Measurements from ENCODE around the gene MED27. TPM values are rescaled to one million over a fixed set of nuclear protein-coding genes. Genes with fewer than 3 reads are reported as not detected.

The MED27 gene
- total and polyA plus RNA-seq, 7 experiments from 2014 or later: 11.5 to 44.2 (median 25.7) TPM

- H3K9me3 ChIP-seq (ENCODE audit: control insufficient read depth in 2 of 3, low read length in 3 of 3): no peaks in the 10 kb centered on the region
- ATAC-seq (no peak), DNase-seq (no peak)
- peaks cover 0 to 26% (median 0%) of the 10 kb centered on the region in 3 experiments for H3K36me3 ChIP-seq (ENCODE audit: control insufficient read depth in 2 of 3, insufficient read depth in 3 of 3, low read length in 3 of 3)
- no peak overlapping the region for H3K27ac ChIP-seq (ENCODE audit: low read depth, low read length)
- Mint-ChIP-seq H3K27ac (no peak overlapping the region), H3K36me3 (peaks cover 0 to 24% (median 13%) of the 10 kb centered on the region in 5 donors), H3K27me3 (no peaks in the 10 kb centered on the region), H3K4me3 (no peak overlapping the region), H3K4me1 (peaks cover 0 to 5% (median 0%) of the 10 kb centered on the region in 7 donors), H3K9me3 (no peaks in the 10 kb centered on the region)
- intact Hi-C loops (cut with micrococcal nuclease): no loop called here
- no peak overlapping the region for H3K4me3 ChIP-seq (ENCODE audit: low read length)
- ChIA-PET CTCF (interaction anchor here (0.7 kb wide), 1 partner anchor 16 kb away, joined by 3 read pairs; no protein-coding TSS in a partner anchor), POLR2A (no interaction called here)
- H3K27me3 ChIP-seq (ENCODE audit: control insufficient read depth in 2 of 2, insufficient read depth in 2 of 2, low read length in 2 of 2): no peaks in the 10 kb centered on the region
- H3K4me1 ChIP-seq (ENCODE audit: control insufficient read depth in 2 of 2, insufficient read depth in 2 of 2, low read length in 2 of 2): no peaks in the 10 kb centered on the region
Observed at GRCh38 chr9:131865446-131866195, 214.0 kb downstream of the MED27 start.

- no peak for DNase-seq
- H3K27ac ChIP-seq (ENCODE audit: low read depth, low read length): no peak overlapping the region
- H3K36me3 ChIP-seq (ENCODE audit: control insufficient read depth in 2 of 3, insufficient read depth in 3 of 3, low read length in 3 of 3): peaks cover 0 to 34% (median 0%) of the 10 kb centered on the region in 3 experiments
- no peaks in the 10 kb centered on the region for H3K9me3 ChIP-seq (ENCODE audit: control insufficient read depth in 2 of 3, low read length in 3 of 3)
- intact Hi-C loops (cut with micrococcal nuclease): no loop called here
- Mint-ChIP-seq H3K27ac (no peak overlapping the region), H3K9me3 (no peaks in the 10 kb centered on the region), H3K36me3 (peaks cover 0 to 34% (median 23%) of the 10 kb centered on the region in 5 donors), H3K4me3 (no peak overlapping the region), H3K27me3 (no peaks in the 10 kb centered on the region), H3K4me1 (peaks cover 0 to 5% (median 0%) of the 10 kb centered on the region in 7 donors)
- H3K27me3 ChIP-seq (ENCODE audit: control insufficient read depth in 2 of 2, insufficient read depth in 2 of 2, low read length in 2 of 2): no peaks in the 10 kb centered on the region
- H3K4me3 ChIP-seq (ENCODE audit: low read length): no peak overlapping the region
- ChIA-PET POLR2A (no interaction called here), CTCF (no interaction called here)
- no peaks in the 10 kb centered on the region for H3K4me1 ChIP-seq (ENCODE audit: control insufficient read depth in 2 of 2, insufficient read depth in 2 of 2, low read length in 2 of 2)
- ATAC-seq: no peak
Observed at GRCh38 chr9:131864531-131864930, 215.1 kb downstream of the MED27 start.

GRCh38 chr9:131863306-131863896 lies 216.3 kb downstream of the MED27 start:
- H3K9me3 Mint-ChIP-seq: no peaks in the 10 kb centered on the region
- H3K36me3 ChIP-seq (ENCODE audit: control insufficient read depth in 2 of 3, insufficient read depth in 3 of 3, low read length in 3 of 3): peaks cover 0 to 34% (median 0%) of the 10 kb centered on the region in 3 experiments
- H3K9me3 ChIP-seq (ENCODE audit: control insufficient read depth in 2 of 3, low read length in 3 of 3): no peaks in the 10 kb centered on the region
- intact Hi-C loops (cut with micrococcal nuclease): no loop called here
- no peak overlapping the region for H3K4me3 ChIP-seq (ENCODE audit: low read length)
- no peaks in the 10 kb centered on the region for H3K27me3 ChIP-seq (ENCODE audit: control insufficient read depth in 2 of 2, insufficient read depth in 2 of 2, low read length in 2 of 2)
- ChIA-PET POLR2A (no interaction called here), CTCF (no interaction called here)
- H3K27ac Mint-ChIP-seq: peak overlapping the region in 1 of 9 donors; percentile 9
- DNase-seq (no peak), ATAC-seq (no peak)
- no peak overlapping the region for H3K27ac ChIP-seq (ENCODE audit: low read depth, low read length)
- no peak overlapping the region for H3K4me3 Mint-ChIP-seq
- H3K27me3 Mint-ChIP-seq: no peaks in the 10 kb centered on the region
- H3K4me1 ChIP-seq (ENCODE audit: control insufficient read depth in 2 of 2, insufficient read depth in 2 of 2, low read length in 2 of 2): no peaks in the 10 kb centered on the region
- peaks cover 0 to 40% (median 25%) of the 10 kb centered on the region in 5 donors for H3K36me3 Mint-ChIP-seq
- H3K4me1 Mint-ChIP-seq: peaks cover 0 to 5% (median 0%) of the 10 kb centered on the region in 7 donors

GRCh38 chr9:131862261-131862660 lies 217.4 kb downstream of the MED27 start:
- Mint-ChIP-seq H3K4me1 (peaks cover 0 to 5% (median 0%) of the 10 kb centered on the region in 7 donors), H3K4me3 (no peak overlapping the region), H3K36me3 (peaks cover 0 to 42% (median 25%) of the 10 kb centered on the region in 5 donors), H3K27me3 (no peaks in the 10 kb centered on the region), H3K9me3 (no peaks in the 10 kb centered on the region), H3K27ac (no peak overlapping the region)
- no peak for ATAC-seq
- H3K9me3 ChIP-seq (ENCODE audit: control insufficient read depth in 2 of 3, low read length in 3 of 3): no peaks in the 10 kb centered on the region
- no peak for DNase-seq
- ChIA-PET POLR2A (no interaction called here), CTCF (no interaction called here)
- intact Hi-C loops (cut with micrococcal nuclease): no loop called here
- no peaks in the 10 kb centered on the region for H3K27me3 ChIP-seq (ENCODE audit: control insufficient read depth in 2 of 2, insufficient read depth in 2 of 2, low read length in 2 of 2)
- no peaks in the 10 kb centered on the region for H3K4me1 ChIP-seq (ENCODE audit: control insufficient read depth in 2 of 2, insufficient read depth in 2 of 2, low read length in 2 of 2)
- no peak overlapping the region for H3K27ac ChIP-seq (ENCODE audit: low read depth, low read length)
- H3K4me3 ChIP-seq (ENCODE audit: low read length): no peak overlapping the region
- H3K36me3 ChIP-seq (ENCODE audit: control insufficient read depth in 2 of 3, insufficient read depth in 3 of 3, low read length in 3 of 3): peaks cover 0 to 34% (median 0%) of the 10 kb centered on the region in 3 experiments

GRCh38 chr9:131860430-131860829 lies 219.2 kb downstream of the MED27 start:
- no peaks in the 10 kb centered on the region for H3K4me1 Mint-ChIP-seq
- Histone ChIP-seq H3K4me3 (ENCODE audit: low read length) (no peak overlapping the region), H3K27me3 (ENCODE audit: control insufficient read depth in 2 of 2, insufficient read depth in 2 of 2, low read length in 2 of 2) (no peaks in the 10 kb centered on the region), H3K9me3 (ENCODE audit: control insufficient read depth in 2 of 3, low read length in 3 of 3) (no peaks in the 10 kb centered on the region), H3K4me1 (ENCODE audit: control insufficient read depth in 2 of 2, insufficient read depth in 2 of 2, low read length in 2 of 2) (no peaks in the 10 kb centered on the region), H3K27ac (ENCODE audit: low read depth, low read length) (no peak overlapping the region), H3K36me3 (ENCODE audit: control insufficient read depth in 2 of 3, insufficient read depth in 3 of 3, low read length in 3 of 3) (peaks cover 0 to 34% (median 0%) of the 10 kb centered on the region in 3 experiments)
- intact Hi-C loops (cut with micrococcal nuclease): no loop called here
- H3K27ac Mint-ChIP-seq: no peak overlapping the region
- CTCF ChIA-PET: no interaction called here
- no peaks in the 10 kb centered on the region for H3K27me3 Mint-ChIP-seq
- ATAC-seq: no peak
- no peak overlapping the region for H3K4me3 Mint-ChIP-seq
- no peaks in the 10 kb centered on the region for H3K9me3 Mint-ChIP-seq
- POLR2A ChIA-PET: no interaction called here
- DNase-seq: no peak
- peaks cover 0 to 42% (median 25%) of the 10 kb centered on the region in 5 donors for H3K36me3 Mint-ChIP-seq

GRCh38 chr9:131858147-131858546 lies 221.5 kb downstream of the MED27 start:
- H3K4me3 ChIP-seq (ENCODE audit: low read length): no peak overlapping the region
- no peaks in the 10 kb centered on the region for H3K9me3 ChIP-seq (ENCODE audit: control insufficient read depth in 2 of 3, low read length in 3 of 3)
- Mint-ChIP-seq H3K27me3 (no peaks in the 10 kb centered on the region), H3K9me3 (no peaks in the 10 kb centered on the region), H3K27ac (no peak overlapping the region), H3K4me3 (no peak overlapping the region), H3K36me3 (peaks cover 0 to 45% (median 25%) of the 10 kb centered on the region in 5 donors), H3K4me1 (peaks cover 0 to 2% (median 0%) of the 10 kb centered on the region in 7 donors)
- ChIA-PET POLR2A (no interaction called here), CTCF (no interaction called here)
- H3K36me3 ChIP-seq (ENCODE audit: control insufficient read depth in 2 of 3, insufficient read depth in 3 of 3, low read length in 3 of 3): peaks cover 0 to 25% (median 0%) of the 10 kb centered on the region in 3 experiments
- DNase-seq (no peak), ATAC-seq (no peak)
- H3K27ac ChIP-seq (ENCODE audit: low read depth, low read length): no peak overlapping the region
- H3K4me1 ChIP-seq (ENCODE audit: control insufficient read depth in 2 of 2, insufficient read depth in 2 of 2, low read length in 2 of 2): no peaks in the 10 kb centered on the region
- intact Hi-C loops (cut with micrococcal nuclease): no loop called here
- no peaks in the 10 kb centered on the region for H3K27me3 ChIP-seq (ENCODE audit: control insufficient read depth in 2 of 2, insufficient read depth in 2 of 2, low read length in 2 of 2)

All from naive thymus-derived CD4-positive, alpha-beta T cell (primary cell).